Activated CD8-positive, alpha-beta memory T cell treated with anti-CD3 and anti-CD28 coated beads, Interleukin-2, amount 10 ng/mL, durations not matched to agents 7 days and 5 days (primary cell): Measurements from ENCODE around the gene PCSK1. TPM values are rescaled to one million over a fixed set of nuclear protein-coding genes. Genes with fewer than 3 reads are reported as not detected.
"Not testable (repeated sequence)": the region's sequence is repeated elsewhere in the genome, so short reads cannot be mapped to it uniquely, and the experiment has no call there.

Source experiments
- ATAC-seq: fragments of 150-1000 bp; cut with Tn5 transposase; one replicate; pipeline ENCODE4 v1.10.0; 2021; ENCODE audit warnings: moderate library complexity
- CTCF ChIA-PET: fragments of 350-600 bp; sonication (Branson Sonifier 250); formaldehyde crosslinking; loops from one replicate; lab custom pipeline; 2021; ENCODE audit warnings: antibody characterized with exemption; lab: Charles Lee
- DNase-seq: peaks from one replicate; pipeline ENCODE4 v3.0.0-alpha.2; 2020
- H3K27ac Mint-ChIP-seq: one replicate; pipeline ENCODE4 v1.8.0; 2021; ENCODE audit warnings: mild to moderate bottlenecking, mixed read lengths
- H3K27me3 Mint-ChIP-seq: one replicate; pipeline ENCODE4 v1.8.0; 2021; ENCODE audit warnings: mixed read lengths
- H3K36me3 Mint-ChIP-seq: one replicate; pipeline ENCODE4 v1.8.0; 2021; ENCODE audit warnings: mild to moderate bottlenecking, mixed read lengths
- H3K4me1 Mint-ChIP-seq: one replicate; pipeline ENCODE4 v1.8.0; 2021; ENCODE audit warnings: mixed read lengths
- H3K4me3 Mint-ChIP-seq: one replicate; pipeline ENCODE4 v1.8.0; 2021; ENCODE audit warnings: mild to moderate bottlenecking, moderate library complexity, mixed read lengths
- H3K9me3 Mint-ChIP-seq: one replicate; pipeline ENCODE4 v1.8.0; 2022; ENCODE audit warnings: low read depth, mixed read lengths
- total RNA-seq, 2 experiments: library from RNA; stranded (reverse); gene quantifications; one replicate each; pipeline ENCODE4 v1.2.3, GENCODE V29; 2021

PCSK1 gene
- total RNA-seq, 2 experiments from 2014 or later = not detected

DNA sequence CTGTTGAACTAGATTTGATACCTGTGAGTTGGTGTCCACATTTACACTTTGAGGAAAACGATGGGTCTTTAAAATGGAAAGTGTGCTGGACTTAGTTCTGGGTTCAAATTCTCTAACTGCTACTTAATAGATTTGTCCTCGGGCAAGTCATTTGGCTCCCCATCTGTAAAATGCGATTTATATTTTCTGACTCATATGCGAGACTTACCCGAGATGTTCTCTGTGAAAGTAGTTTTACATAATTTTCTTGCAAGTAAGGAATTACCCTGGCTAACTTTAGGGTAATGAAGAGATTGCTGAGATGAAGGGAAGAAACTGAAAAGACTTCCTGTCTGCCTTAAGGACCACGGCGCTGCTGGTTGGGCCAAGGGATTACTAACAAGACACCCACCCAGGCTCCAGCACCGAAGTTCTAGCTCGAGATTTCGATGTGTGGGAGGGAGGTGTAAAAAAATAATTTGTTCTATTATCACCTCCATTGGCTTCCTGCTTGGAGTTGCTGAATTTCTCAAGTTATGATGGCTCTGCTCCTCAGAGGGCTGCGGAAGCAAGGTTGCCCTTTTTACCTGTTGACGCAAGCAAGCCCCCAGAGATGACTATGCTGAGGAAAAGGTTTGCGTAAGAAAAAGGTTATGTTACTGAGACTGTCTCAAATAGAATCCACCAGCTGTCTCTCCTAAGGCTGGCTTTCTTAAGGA, 24.1 kb downstream of the PCSK1 start:
- Mint-ChIP-seq H3K4me3 (no peak overlapping the region), H3K9me3 (no peaks in the 10 kb centered on the region), H3K27ac (no peak overlapping the region), H3K36me3 (no peaks in the 10 kb centered on the region), H3K27me3 (peaks cover 8% of the 10 kb centered on the region), H3K4me1 (no peaks in the 10 kb centered on the region)
- ATAC-seq (no peak), DNase-seq (no peak)
- CTCF ChIA-PET = no interaction called here

- peaks cover 12% of the 10 kb centered on the region for H3K27me3 Mint-ChIP-seq
- DNase-seq = no peak
- CTCF ChIA-PET = no interaction called here
- H3K4me1 Mint-ChIP-seq = no peaks in the 10 kb centered on the region
- no peaks in the 10 kb centered on the region for H3K36me3 Mint-ChIP-seq
- no peaks in the 10 kb centered on the region for H3K9me3 Mint-ChIP-seq
- ATAC-seq = no peak
- no peak overlapping the region for H3K27ac Mint-ChIP-seq
- no peak overlapping the region for H3K4me3 Mint-ChIP-seq
Measured at GRCh38 chr5:96408210-96408777, 24.8 kb downstream of the PCSK1 start.

- Mint-ChIP-seq H3K27ac (no peak overlapping the region), H3K9me3 (no peaks in the 10 kb centered on the region), H3K4me1 (no peaks in the 10 kb centered on the region), H3K27me3 (peaks cover 12% of the 10 kb centered on the region), H3K36me3 (no peaks in the 10 kb centered on the region), H3K4me3 (no peak overlapping the region)
- CTCF ChIA-PET = no interaction called here
- ATAC-seq (no peak), DNase-seq (no peak)
Measured at GRCh38 chr5:96407436-96407835, 25.6 kb downstream of the PCSK1 start.

DNA sequence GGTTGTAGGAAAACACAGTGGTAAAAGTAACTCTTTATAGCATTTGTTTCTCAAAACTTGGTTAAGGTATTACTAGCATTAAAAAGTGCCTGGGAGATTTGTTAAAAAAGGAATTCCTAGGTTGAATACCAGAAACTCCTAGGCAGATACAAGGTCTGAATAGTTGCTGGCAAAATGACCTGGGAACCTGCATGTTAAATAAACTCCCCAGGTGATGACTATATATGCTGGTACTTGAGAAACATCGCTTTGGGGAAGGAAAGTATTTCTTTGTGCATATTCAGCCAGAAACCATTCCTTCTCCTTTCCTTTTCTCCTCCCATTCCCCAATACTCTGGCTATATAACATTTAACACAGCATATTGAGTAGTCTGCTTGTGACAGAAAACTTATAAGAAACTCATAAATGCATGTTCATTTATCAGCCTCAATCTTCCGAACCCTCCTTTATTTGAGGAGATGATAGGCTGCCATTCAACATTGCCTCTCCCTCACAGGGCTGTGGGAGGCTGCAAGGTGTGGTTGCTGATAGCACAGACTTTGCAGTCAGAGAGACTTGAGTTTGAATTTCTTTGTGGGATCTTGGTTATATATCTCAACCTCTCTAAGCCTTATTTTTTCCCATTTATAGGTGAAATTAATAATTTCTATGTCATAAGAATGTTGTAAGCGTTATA, 28.7 kb downstream of the PCSK1 start:
- no peak overlapping the region for H3K27ac Mint-ChIP-seq
- DNase-seq (no peak), ATAC-seq (no peak)
- H3K27me3 Mint-ChIP-seq = peaks cover 12% of the 10 kb centered on the region
- CTCF ChIA-PET = no interaction called here
- H3K4me1 Mint-ChIP-seq = no peaks in the 10 kb centered on the region
- no peak overlapping the region for H3K4me3 Mint-ChIP-seq
- no peaks in the 10 kb centered on the region for H3K36me3 Mint-ChIP-seq
- no peaks in the 10 kb centered on the region for H3K9me3 Mint-ChIP-seq

- no peaks in the 10 kb centered on the region for H3K36me3 Mint-ChIP-seq
- no peaks in the 10 kb centered on the region for H3K4me1 Mint-ChIP-seq
- no peaks in the 10 kb centered on the region for H3K9me3 Mint-ChIP-seq
- ATAC-seq (no peak), DNase-seq (no peak)
- CTCF ChIA-PET = no interaction called here
- H3K4me3 Mint-ChIP-seq = no peak overlapping the region
- H3K27ac Mint-ChIP-seq = no peak overlapping the region
- peaks cover 14% of the 10 kb centered on the region for H3K27me3 Mint-ChIP-seq
Measured at GRCh38 chr5:96402500-96402899, 30.5 kb downstream of the PCSK1 start.

DNA sequence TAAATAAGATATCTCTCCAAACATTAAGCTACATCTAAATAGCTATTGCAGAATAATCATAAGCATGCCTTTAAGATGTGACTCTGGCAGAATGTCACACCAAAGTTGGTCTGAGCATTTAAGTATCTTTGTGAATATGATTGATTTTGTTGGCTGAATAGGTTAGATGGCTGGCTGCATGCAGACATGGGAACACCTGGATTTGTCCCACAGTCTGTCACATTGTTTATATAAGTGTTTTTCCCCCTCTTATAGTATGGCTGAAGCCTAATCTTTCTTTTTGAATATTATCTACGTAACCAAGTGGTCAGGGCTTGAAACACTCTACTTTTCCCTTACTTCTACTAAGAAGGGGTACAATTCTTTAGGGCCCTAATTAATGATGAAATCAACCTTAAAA, 36.2 kb downstream of the PCSK1 start:
- CTCF ChIA-PET = no interaction called here
- Mint-ChIP-seq H3K36me3 (no peaks in the 10 kb centered on the region), H3K27me3 (peaks cover 19% of the 10 kb centered on the region), H3K4me3 (no peak overlapping the region), H3K27ac (no peak overlapping the region), H3K4me1 (no peaks in the 10 kb centered on the region), H3K9me3 (no peaks in the 10 kb centered on the region)
- no peak for ATAC-seq
- no peak for DNase-seq

DNA sequence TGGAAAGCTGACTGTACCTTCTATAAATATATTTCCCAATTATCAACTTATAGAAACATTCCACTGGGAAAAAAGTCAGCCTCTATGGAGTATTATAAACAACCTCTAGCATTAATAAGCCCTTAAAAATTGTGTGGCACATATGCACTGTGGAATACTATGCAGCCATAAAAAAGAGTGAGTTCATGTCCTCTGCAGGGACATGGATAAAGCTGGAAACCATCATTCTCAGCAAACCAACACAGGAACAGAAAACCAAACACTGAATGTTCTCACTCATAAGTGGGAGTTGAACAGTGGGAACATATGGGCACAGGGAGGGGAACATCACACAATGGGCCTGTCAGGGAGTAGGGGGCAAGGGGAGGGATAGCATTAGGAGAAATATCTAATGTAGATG, 37.8 kb downstream of the PCSK1 start:
- H3K36me3 Mint-ChIP-seq, H3K4me3 Mint-ChIP-seq, ATAC-seq, DNase-seq, H3K9me3 Mint-ChIP-seq, H3K27ac Mint-ChIP-seq, CTCF ChIA-PET, H3K4me1 Mint-ChIP-seq: not testable (repeated sequence)
- peaks cover 23% of the 10 kb centered on the region for H3K27me3 Mint-ChIP-seq

- Mint-ChIP-seq H3K27ac (no peak overlapping the region), H3K27me3 (peaks cover 33% of the 10 kb centered on the region), H3K36me3 (no peaks in the 10 kb centered on the region), H3K9me3 (no peaks in the 10 kb centered on the region), H3K4me1 (no peaks in the 10 kb centered on the region), H3K4me3 (no peak overlapping the region)
- DNase-seq (no peak), ATAC-seq (no peak)
- CTCF ChIA-PET = no interaction called here
Measured at GRCh38 chr5:96391921-96392320, 41.1 kb downstream of the PCSK1 start.

DNA sequence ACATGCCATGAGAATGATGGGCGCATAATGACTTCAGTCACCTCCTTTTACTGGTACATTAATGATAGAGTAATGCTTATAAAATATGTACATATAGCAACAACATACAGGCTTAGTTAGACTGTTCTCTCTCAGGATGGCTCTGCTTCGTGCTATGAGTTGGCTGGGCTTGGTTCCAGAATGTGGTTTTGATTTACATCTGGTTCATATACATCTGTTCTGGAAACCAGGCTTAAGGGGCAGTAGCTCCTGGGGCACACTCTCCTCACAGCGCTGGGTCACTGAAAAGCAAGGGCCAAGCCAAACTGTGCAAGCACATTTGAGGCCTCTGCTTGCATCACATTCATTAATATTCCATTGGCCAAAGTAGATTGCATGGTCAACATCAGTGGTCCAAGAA, 44.9 kb downstream of the PCSK1 start:
- CTCF ChIA-PET = no interaction called here
- peaks cover 32% of the 10 kb centered on the region for H3K27me3 Mint-ChIP-seq
- no peaks in the 10 kb centered on the region for H3K9me3 Mint-ChIP-seq
- no peaks in the 10 kb centered on the region for H3K4me1 Mint-ChIP-seq
- no peak overlapping the region for H3K4me3 Mint-ChIP-seq
- H3K36me3 Mint-ChIP-seq = no peaks in the 10 kb centered on the region
- ATAC-seq (no peak), DNase-seq (no peak)
- no peak overlapping the region for H3K27ac Mint-ChIP-seq

- Mint-ChIP-seq H3K4me3 (no peak overlapping the region), H3K27ac (no peak overlapping the region), H3K36me3 (no peaks in the 10 kb centered on the region), H3K4me1 (no peaks in the 10 kb centered on the region), H3K9me3 (no peaks in the 10 kb centered on the region), H3K27me3 (peaks cover 32% of the 10 kb centered on the region)
- no peak for ATAC-seq
- CTCF ChIA-PET = no interaction called here
- no peak for DNase-seq
Measured at GRCh38 chr5:96387616-96388015, 45.4 kb downstream of the PCSK1 start.

DNA sequence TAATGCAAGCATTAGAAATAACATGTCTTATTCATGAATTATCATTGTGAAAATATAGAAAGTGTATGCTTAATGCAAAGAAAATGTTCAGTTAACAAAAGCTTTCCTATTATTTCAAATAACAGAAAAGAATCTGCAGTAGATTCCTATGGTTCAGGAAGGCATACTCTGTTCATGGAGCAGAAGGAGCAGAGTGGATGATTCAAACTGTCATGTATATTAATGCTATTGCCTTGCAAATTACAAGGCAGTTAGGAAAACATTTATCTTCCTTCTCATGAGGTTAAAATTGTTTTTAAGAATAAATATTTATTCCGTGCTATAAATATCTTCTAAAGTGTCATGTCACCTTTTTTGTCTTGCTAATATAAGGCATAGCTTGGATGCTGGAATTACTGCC, 47.5 kb downstream of the PCSK1 start:
- no peaks in the 10 kb centered on the region for H3K4me1 Mint-ChIP-seq
- ATAC-seq = no peak
- DNase-seq = no peak
- no peak overlapping the region for H3K4me3 Mint-ChIP-seq
- peaks cover 32% of the 10 kb centered on the region for H3K27me3 Mint-ChIP-seq
- no peak overlapping the region for H3K27ac Mint-ChIP-seq
- no peaks in the 10 kb centered on the region for H3K36me3 Mint-ChIP-seq
- CTCF ChIA-PET = no interaction called here
- H3K9me3 Mint-ChIP-seq = no peaks in the 10 kb centered on the region

DNA sequence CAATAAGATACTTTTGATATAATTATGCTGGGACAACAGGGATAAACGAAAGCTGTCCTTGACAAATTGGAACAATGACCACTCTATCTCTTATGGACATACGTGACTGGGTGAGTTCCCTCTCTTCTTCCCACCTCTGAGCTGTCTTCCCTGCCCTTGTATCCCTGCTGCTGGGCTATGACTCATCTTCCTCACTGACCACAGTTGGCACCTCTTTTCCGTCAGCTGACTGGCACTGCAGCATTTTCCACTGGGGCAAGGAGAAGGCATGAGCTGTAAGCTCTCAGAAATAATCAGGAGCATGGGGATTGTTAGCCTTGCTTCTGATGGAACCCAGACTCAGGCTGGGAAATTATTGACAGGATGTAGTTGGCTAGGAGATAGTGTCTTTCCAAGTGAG, 48.7 kb downstream of the PCSK1 start:
- CTCF ChIA-PET = no interaction called here
- H3K27ac Mint-ChIP-seq = no peak overlapping the region

DNA sequence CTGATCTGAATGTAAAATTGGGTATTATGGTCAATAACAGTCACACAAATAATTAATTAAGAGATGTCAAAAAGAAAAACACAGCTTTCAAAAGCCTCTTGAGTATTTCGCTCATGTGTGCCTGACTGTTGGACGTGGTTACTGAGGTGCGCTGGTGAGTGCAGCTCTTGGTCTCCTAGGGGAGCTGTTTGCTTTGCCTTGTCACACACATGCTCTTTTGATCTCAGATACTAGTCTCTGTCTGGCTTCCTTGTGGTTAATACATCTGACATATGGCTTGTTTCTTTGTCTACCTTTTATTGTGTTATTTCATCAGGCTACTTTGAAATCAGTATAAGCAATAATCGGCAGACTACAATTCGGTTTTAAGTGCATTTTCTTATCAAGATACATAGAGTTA, 51.5 kb downstream of the PCSK1 start:
- H3K27me3 Mint-ChIP-seq = peaks cover 19% of the 10 kb centered on the region

More for the DNA sequence above, 48.7 kb downstream of the PCSK1 start:
- Mint-ChIP-seq H3K4me1 (no peaks in the 10 kb centered on the region), H3K4me3 (no peak overlapping the region), H3K9me3 (no peaks in the 10 kb centered on the region), H3K27me3 (peaks cover 25% of the 10 kb centered on the region), H3K36me3 (no peaks in the 10 kb centered on the region)
- no peak for ATAC-seq
- no peak for DNase-seq

DNA sequence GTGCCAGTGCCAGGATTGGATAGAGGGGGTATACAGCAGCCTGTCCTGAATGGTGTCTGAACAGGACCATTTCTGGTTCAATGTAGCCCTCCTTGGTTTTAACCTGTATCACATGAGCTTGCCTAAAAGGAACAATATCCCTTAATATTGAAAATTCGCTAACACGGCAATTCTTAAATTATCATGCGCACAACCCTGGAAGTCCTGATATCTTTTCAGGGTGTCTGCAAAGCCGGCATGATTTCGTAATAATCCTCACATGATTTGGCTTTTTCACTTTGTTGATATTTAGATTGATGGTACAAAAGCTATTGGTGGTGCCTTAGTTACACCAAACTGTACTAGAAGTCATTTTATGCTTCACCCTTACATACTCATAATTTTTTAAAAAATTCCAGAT, 53.2 kb downstream of the PCSK1 start:
- Mint-ChIP-seq H3K4me3 (no peak overlapping the region), H3K27me3 (peaks cover 18% of the 10 kb centered on the region), H3K36me3 (no peaks in the 10 kb centered on the region), H3K27ac (no peak overlapping the region), H3K4me1 (peaks cover 3% of the 10 kb centered on the region), H3K9me3 (no peaks in the 10 kb centered on the region)
- ATAC-seq (no peak), DNase-seq (no peak)
- CTCF ChIA-PET = no interaction called here

More for the DNA sequence above, 51.5 kb downstream of the PCSK1 start:
- no peaks in the 10 kb centered on the region for H3K4me1 Mint-ChIP-seq
- CTCF ChIA-PET = interaction anchor here (0.9 to 1.7 kb wide), 2 partner anchors 13 to 36 kb away, joined by 3 to 6 read pairs; no protein-coding TSS in a partner anchor
- no peaks in the 10 kb centered on the region for H3K36me3 Mint-ChIP-seq
- H3K27ac Mint-ChIP-seq = no peak overlapping the region
- H3K9me3 Mint-ChIP-seq = no peaks in the 10 kb centered on the region
- H3K4me3 Mint-ChIP-seq = no peak overlapping the region
- DNase-seq (no peak), ATAC-seq (no peak)
